HL-60 (cell line): ENCODE measurements around the gene NCAPG2.

Experiments used
- DNase-seq, 2 experiments: peaks; one replicate each; pipeline ENCODE4 v3.0.0-alpha.2; 2010 to 2020; ENCODE audit warnings: low read depth in 1 of 2, low spot score in 1 of 2
- H3K27ac ChIP-seq: fragments of 250-450 bp; sonication (Bioruptor Pico); replicated peaks from 2 replicates; pipeline ENCODE4 v1.5.1; 2020; ENCODE audit warnings: mild to moderate bottlenecking, moderate library complexity
- H3K27me3 ChIP-seq: fragments of 250-450 bp; sonication (Bioruptor Pico); 2 replicates; pipeline ENCODE4 v1.5.1; 2021; ENCODE audit warnings: mild to moderate bottlenecking, moderate library complexity; ENCODE audit not compliant: insufficient read depth, poor library complexity, severe bottlenecking
- H3K4me3 ChIP-seq: replicated peaks from 2 replicates; pipeline ENCODE4 v1.5.1; 2011; ENCODE audit warnings: mild to moderate bottlenecking, control low read depth, low read length; ENCODE audit not compliant: insufficient read depth
- GABPA ChIP-seq: IDR thresholded peaks from 2 replicates; pipeline ENCODE4 v1.6.1; 2012; ENCODE audit warnings: low read depth
- POLR2AphosphoS5 ChIP-seq: IDR thresholded peaks from 2 replicates; pipeline ENCODE4 v1.6.1; 2012; ENCODE audit warnings: low read depth
- SPI1 ChIP-seq: IDR thresholded peaks from 2 replicates; pipeline ENCODE4 v1.6.1; 2012; ENCODE audit warnings: low read depth, mild to moderate bottlenecking, borderline replicate concordance
- TF ChIP-seq, protein P1 (sequence below): IDR thresholded peaks from one replicate; pipeline ENCODE4 v1.5.1; 2011; ENCODE audit warnings: low read length, control low read depth, inconsistent platforms; ENCODE audit not compliant: insufficient read depth
- TF ChIP-seq, protein P2 (sequence below): IDR thresholded peaks from 2 replicates; pipeline ENCODE4 v1.6.1; 2012; ENCODE audit warnings: low read depth; ENCODE audit not compliant: insufficient replicate concordance

NCAPG2 gene

DNA sequence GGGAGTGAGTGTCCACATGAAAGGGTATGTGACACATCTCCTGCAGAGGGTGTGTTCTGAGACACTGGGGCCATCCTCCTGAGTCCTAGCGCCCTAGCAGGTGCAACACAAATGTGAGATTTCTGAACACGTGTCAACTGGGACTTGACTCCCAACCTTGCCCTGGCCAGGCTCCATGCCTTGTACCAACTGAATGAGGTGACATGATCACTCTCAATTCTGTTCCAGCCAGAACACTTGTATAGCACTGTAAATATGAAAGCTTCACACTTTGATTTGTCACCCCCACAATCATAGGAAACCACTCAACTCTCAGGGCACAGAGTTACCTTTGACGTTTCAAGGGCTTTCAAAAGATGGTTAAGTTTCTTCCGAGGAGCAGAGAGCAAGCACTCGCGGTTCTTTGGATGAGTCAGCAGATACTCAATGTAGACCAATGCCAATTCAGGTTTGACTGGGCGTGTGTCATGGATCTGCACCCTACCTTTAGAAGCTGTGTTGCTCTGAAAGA, 48.6 kb downstream of the NCAPG2 start:
- Histone ChIP-seq H3K27me3 (no peaks in the 10 kb centered on the region), H3K4me3 (no peak overlapping the region), H3K27ac (no peak overlapping the region)
- DNase-seq, result no peak
- TF ChIP-seq POLR2AphosphoS5 (no peak), GABPA (no peak), SPI1 (no peak)
- TF ChIP-seq, protein P1, sequence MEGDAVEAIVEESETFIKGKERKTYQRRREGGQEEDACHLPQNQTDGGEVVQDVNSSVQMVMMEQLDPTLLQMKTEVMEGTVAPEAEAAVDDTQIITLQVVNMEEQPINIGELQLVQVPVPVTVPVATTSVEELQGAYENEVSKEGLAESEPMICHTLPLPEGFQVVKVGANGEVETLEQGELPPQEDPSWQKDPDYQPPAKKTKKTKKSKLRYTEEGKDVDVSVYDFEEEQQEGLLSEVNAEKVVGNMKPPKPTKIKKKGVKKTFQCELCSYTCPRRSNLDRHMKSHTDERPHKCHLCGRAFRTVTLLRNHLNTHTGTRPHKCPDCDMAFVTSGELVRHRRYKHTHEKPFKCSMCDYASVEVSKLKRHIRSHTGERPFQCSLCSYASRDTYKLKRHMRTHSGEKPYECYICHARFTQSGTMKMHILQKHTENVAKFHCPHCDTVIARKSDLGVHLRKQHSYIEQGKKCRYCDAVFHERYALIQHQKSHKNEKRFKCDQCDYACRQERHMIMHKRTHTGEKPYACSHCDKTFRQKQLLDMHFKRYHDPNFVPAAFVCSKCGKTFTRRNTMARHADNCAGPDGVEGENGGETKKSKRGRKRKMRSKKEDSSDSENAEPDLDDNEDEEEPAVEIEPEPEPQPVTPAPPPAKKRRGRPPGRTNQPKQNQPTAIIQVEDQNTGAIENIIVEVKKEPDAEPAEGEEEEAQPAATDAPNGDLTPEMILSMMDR, result no peak
- TF ChIP-seq, protein P2, sequence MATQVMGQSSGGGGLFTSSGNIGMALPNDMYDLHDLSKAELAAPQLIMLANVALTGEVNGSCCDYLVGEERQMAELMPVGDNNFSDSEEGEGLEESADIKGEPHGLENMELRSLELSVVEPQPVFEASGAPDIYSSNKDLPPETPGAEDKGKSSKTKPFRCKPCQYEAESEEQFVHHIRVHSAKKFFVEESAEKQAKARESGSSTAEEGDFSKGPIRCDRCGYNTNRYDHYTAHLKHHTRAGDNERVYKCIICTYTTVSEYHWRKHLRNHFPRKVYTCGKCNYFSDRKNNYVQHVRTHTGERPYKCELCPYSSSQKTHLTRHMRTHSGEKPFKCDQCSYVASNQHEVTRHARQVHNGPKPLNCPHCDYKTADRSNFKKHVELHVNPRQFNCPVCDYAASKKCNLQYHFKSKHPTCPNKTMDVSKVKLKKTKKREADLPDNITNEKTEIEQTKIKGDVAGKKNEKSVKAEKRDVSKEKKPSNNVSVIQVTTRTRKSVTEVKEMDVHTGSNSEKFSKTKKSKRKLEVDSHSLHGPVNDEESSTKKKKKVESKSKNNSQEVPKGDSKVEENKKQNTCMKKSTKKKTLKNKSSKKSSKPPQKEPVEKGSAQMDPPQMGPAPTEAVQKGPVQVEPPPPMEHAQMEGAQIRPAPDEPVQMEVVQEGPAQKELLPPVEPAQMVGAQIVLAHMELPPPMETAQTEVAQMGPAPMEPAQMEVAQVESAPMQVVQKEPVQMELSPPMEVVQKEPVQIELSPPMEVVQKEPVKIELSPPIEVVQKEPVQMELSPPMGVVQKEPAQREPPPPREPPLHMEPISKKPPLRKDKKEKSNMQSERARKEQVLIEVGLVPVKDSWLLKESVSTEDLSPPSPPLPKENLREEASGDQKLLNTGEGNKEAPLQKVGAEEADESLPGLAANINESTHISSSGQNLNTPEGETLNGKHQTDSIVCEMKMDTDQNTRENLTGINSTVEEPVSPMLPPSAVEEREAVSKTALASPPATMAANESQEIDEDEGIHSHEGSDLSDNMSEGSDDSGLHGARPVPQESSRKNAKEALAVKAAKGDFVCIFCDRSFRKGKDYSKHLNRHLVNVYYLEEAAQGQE, result no peak

DNA sequence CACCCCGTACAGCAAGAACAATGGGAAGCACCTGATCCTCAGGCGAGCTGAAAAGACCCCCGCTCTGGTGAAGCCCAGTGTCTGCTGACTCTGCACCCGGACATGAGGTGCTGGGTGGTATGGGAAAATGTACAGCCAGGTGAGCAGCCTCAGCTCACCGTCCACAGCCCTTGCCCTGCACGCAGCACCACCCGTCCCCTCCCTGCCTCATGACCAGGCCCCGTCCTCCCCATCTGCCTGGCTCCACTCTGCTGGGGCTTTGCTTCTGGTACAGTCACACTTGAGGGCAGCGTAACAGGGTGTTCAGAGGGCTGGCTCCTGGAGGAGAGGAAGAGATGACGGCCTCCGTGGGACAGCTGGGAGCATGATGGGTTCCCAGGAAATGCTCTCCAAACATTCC, 49.1 kb downstream of the NCAPG2 start:
- DNase-seq, result no peak
- no peak overlapping the region for H3K27ac ChIP-seq
- H3K27me3 ChIP-seq, result no peaks in the 10 kb centered on the region
- H3K4me3 ChIP-seq, result no peak overlapping the region
- no peak for TF ChIP-seq POLR2AphosphoS5
- TF ChIP-seq SPI1, result no peak
- TF ChIP-seq, protein P2, result no peak

DNA sequence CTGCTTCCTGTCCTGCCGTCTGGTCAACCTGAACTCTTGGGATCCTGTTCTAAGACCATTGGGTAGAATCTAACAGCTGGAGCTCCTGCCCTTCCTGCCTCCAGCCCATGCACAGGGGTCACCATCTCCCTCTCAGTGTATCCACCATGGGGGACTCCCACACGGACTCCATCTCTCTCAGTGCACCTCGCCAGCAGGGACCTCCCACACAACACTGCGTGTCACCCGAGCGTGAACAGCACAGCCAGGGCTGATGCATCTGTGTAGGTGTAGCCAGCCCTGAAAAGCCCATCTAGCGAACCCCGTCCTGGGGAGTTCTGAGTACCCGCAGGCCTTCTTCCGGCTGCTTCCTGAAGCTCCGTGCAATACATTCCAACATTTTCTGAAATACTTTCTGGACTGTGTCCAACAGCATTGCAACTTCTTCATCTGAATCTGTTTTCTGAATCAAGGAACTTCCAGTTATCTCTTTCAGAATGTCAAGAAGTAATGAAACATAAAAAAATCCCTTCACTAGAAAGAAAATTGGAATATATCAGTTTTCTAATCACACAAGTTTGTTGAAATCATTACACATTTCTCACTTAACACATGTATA, 52.5 kb downstream of the NCAPG2 start:
- DNase-seq, result no peak
- TF ChIP-seq GABPA, result no peak
- TF ChIP-seq, protein P1, result no peak
- no peak for TF ChIP-seq POLR2AphosphoS5
- TF ChIP-seq, protein P2, result no peak
- TF ChIP-seq SPI1, result no peak
- Histone ChIP-seq H3K4me3 (no peak overlapping the region), H3K27ac (no peak overlapping the region), H3K27me3 (no peaks in the 10 kb centered on the region)
